GM12864 (cell line): Measurements from ENCODE around the gene UNC79.

Source experiments
- DNase-seq: peaks from one replicate; pipeline ENCODE4 v3.0.0-alpha.2; 2011; ENCODE audit warnings: low read depth
- H3K4me3 ChIP-seq: 2 replicates; pipeline ENCODE4 v1.5.1; 2011; ENCODE audit warnings: mild to moderate bottlenecking, low read depth, low read length, control low read depth
- TF ChIP-seq, protein P1 (sequence below): IDR thresholded peaks from 2 replicates; pipeline ENCODE4 v1.5.1; 2011; ENCODE audit warnings: low read depth, mild to moderate bottlenecking, moderate library complexity, low read length, control low read depth, inconsistent platforms; ENCODE audit errors: missing control alignments

Gene UNC79

DNA sequence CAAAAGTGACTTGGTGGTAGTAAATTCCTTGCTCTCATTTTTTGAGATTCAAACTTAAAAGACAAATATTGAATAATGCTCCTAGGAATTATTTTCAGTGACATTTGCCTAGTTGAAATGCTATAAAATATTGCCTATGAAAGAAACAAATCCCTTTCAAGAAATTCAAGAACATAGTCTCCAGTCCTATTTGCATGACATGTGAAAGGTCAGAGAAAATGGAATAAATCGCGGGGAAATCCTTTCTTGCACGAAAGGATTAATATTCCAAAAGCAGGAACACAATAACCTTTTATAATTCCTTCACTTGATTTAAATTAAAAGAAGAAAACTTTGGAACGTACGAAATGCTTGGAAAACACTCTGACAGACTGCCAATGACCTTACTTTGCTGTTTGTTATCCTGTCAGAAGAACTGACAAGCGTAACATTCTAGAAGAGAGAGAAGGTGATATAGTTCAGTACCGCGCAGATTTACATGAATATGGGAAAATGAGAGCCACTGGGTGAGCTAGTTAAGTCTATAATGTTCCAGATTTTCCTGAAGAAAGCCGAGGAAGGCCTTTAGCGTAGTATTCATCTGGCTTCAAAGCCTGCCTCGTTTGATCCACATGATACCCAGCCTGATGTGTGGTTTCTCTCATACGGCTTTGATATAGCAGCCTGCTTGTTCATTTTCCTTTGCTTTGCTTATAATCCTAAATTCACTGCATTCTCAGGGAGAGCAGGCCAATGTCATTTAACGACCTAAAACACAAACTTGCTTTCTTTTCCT lies 254.6 kb downstream of the UNC79 start:
- H3K4me3 ChIP-seq, result no peak overlapping the region
- no peak for DNase-seq
- TF ChIP-seq, protein P1, sequence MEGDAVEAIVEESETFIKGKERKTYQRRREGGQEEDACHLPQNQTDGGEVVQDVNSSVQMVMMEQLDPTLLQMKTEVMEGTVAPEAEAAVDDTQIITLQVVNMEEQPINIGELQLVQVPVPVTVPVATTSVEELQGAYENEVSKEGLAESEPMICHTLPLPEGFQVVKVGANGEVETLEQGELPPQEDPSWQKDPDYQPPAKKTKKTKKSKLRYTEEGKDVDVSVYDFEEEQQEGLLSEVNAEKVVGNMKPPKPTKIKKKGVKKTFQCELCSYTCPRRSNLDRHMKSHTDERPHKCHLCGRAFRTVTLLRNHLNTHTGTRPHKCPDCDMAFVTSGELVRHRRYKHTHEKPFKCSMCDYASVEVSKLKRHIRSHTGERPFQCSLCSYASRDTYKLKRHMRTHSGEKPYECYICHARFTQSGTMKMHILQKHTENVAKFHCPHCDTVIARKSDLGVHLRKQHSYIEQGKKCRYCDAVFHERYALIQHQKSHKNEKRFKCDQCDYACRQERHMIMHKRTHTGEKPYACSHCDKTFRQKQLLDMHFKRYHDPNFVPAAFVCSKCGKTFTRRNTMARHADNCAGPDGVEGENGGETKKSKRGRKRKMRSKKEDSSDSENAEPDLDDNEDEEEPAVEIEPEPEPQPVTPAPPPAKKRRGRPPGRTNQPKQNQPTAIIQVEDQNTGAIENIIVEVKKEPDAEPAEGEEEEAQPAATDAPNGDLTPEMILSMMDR, result no peak

DNA sequence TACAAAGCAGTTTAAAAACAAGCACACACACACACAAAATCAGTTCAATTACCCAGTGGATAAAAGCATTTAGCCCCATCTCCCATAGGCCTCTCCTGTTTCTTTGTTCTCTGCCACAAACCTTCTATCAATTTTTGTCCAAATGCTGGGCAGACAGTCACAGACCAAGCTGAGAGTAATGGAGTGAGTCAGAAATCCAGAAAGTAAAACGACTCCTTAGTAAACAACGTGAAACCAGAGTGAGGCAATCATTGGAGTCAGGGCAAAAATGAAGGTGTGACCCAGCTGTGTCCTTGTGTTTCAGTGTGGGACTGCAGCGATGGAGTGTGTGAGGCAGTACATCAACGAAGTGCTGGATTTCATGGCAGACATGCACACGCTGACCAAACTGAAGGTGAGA lies 255.5 kb downstream of the UNC79 start:
- H3K4me3 ChIP-seq, result no peak overlapping the region
- TF ChIP-seq, protein P1, result no peak
- no peak for DNase-seq

DNA sequence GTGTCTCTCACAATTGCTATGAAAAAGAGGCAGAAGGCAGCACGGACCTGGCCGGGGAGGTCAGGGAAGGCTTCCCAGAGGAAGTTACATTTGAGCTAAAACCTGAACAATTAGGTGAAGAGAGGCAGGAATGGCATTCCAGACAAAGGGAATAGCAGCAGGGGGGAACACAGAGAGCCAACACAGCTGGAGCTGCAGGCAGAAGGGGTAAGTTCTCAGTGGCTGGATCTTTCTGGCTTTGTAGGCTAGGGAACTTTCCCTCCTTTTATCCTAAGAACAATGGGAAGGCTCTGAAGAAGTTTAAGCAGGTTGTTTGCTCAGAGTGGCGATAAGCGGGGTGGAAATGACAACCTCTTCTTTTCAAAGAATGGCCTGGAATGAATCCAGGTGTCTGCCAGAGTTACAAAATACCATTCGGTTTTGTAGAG lies 257.5 kb downstream of the UNC79 start:
- no peak for DNase-seq
- no peak overlapping the region for H3K4me3 ChIP-seq

DNA sequence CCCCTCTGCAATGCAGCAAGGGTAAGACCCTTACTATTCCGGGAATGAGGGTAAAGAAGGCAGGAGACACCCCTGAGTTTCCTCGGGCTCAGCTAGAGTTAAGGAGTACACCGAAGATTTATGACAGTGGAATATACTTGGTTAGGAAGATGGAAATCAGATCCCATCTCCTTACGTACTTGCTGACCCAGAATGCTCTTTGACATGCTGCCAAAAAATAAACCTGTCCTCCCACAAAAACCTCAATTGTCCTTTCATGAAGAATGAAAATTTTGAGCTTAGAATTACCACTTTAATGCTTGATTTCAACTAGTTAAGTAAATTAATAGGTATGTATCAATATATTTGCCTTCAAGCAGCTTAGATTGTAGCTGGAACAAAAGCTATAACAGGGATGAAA lies 258.1 kb downstream of the UNC79 start:
- DNase-seq, result no peak

More for the DNA sequence above, 257.5 kb downstream of the UNC79 start:
- TF ChIP-seq, protein P1, result no peak

DNA sequence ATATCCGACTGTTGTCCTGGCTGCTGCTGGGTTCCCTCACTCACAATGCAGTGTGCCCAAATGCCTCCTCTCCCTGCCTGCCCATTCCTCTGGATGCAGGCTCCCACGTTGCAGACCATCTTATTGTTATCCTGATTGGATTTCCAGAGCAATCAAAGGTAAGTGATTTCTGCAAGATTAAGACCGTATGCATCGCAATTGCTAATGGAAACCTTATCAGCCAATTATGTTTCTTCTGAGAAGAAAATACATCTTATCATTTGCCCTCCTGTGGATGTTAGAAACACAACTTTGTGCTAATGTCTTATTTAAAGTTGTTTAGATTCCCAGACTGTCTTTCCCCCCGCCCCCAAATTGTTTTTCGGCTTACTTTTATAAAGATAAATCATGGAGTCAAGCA lies 259.4 kb downstream of the UNC79 start:
- no peak for DNase-seq
- no peak overlapping the region for H3K4me3 ChIP-seq
- TF ChIP-seq, protein P1, result no peak

More for the DNA sequence above, 258.1 kb downstream of the UNC79 start:
- H3K4me3 ChIP-seq, result no peak overlapping the region
- TF ChIP-seq, protein P1, result no peak

DNA sequence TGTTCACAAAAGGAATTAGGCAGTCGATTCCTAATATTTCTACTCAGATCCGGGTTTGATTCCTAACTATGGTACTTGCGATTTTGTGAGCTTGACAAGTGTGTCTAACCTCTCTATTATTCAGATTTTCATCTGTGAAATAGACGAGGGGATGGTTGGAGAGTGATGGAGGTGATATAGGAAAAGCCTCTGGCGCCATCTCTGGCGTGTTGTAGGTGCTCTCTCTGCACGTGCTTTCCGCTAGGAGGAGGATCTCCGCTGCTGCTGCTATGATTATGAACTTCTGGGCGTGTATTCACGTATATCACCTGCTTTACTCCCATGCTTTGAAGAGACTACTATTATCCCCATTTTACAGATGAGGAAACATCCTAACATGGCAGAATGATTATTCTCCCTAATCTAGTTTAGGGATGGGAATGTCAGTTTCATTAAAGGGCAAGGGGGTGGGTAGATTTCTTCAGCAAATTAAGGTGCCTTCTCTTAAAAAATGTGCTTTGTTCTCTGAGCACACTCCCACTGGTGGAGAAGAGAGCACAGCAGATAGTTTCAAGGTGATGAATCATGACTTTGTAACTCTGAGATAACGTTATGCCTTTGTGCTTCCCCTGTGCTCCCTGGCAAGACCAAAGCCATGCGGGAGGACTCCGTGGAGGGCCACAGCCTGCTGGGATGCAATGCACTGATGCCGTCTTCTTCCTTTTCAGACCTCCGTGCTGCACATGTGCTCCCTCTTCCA lies 260.5 kb downstream of the UNC79 start:
- TF ChIP-seq, protein P1, result no peak
- H3K4me3 ChIP-seq, result no peak overlapping the region
- DNase-seq, result no peak

DNA sequence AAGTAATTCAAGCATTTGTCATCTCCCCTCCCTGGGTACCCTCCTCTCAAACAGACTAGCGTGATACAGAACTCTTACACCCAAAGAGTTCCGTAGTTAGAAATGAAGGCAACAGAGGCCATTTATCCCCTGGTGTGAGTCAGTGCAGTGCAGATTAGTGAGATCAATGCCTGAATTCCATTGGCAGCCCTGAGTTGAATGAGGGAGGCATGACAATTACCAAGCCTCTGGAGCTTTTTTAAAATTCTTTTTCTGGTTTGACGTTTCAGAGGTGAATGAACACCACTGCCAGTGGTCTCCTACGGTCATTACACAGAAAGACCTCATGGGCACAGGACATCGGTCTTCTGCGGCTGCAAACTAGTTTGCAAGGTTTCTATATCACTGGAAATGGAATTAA lies 263.2 kb downstream of the UNC79 start:
- TF ChIP-seq, protein P1, result no peak
- H3K4me3 ChIP-seq, result no peak overlapping the region
- no peak for DNase-seq
